Stimulated activated CD4-positive, alpha-beta T cell treated with anti-CD3 and anti-CD28 coated beads, TNF-alpha, amount 100 ng/mL, for 48 hours (primary cell): ENCODE measurements around the gene TBC1D14.
"Not testable (repeated sequence)": the region's sequence is repeated elsewhere in the genome, so short reads cannot be mapped to it uniquely, and the experiment has no call there.

Experiments used
- DNase-seq, 3 donors: peaks; one replicate each; pipeline ENCODE4 v3.0.0-alpha.2; 2020; ENCODE audit warnings: low read depth in 3 of 3

Gene TBC1D14

GRCh38 chr4:6971536-6972374 is 62.1 kb downstream of the TBC1D14 start:
- DNase-seq, result no peak

GRCh38 chr4:6972375-6972650 is 62.7 kb downstream of the TBC1D14 start:
- no peak for DNase-seq

GRCh38 chr4:6972911-6973310 is 63.3 kb downstream of the TBC1D14 start:
- no peak for DNase-seq

- DNase-seq, result peak; percentile 61 to 77 (median 70)
Observed at GRCh38 chr4:6974138-6974848, 64.7 kb downstream of the TBC1D14 start.

- not testable (repeated sequence) for DNase-seq
Observed at GRCh38 chr4:6977846-6978245, 68.2 kb downstream of the TBC1D14 start.

GRCh38 chr4:6983544-6984142 is 74.0 kb downstream of the TBC1D14 start:
- no peak for DNase-seq

GRCh38 chr4:6984612-6985425 is 75.2 kb downstream of the TBC1D14 start:
- no peak for DNase-seq

GRCh38 chr4:6986072-6986780 is 76.6 kb downstream of the TBC1D14 start:
- no peak for DNase-seq

GRCh38 chr4:6986781-6987587 is 77.4 kb downstream of the TBC1D14 start:
- peak; percentile 89 to 94 (median 90) for DNase-seq

GRCh38 chr4:6987588-6987961 is 77.9 kb downstream of the TBC1D14 start:
- no peak for DNase-seq

GRCh38 chr4:6988016-6988715 is 78.5 kb downstream of the TBC1D14 start:
- DNase-seq, result no peak

- DNase-seq, result no peak
Observed at GRCh38 chr4:6989331-6989923, 79.8 kb downstream of the TBC1D14 start.

- DNase-seq, result no peak
Observed at GRCh38 chr4:6990661-6991060, 81.0 kb downstream of the TBC1D14 start.

GRCh38 chr4:6991249-6991648 is 81.6 kb downstream of the TBC1D14 start:
- DNase-seq, result no peak

GRCh38 chr4:6991771-6992557 is 82.3 kb downstream of the TBC1D14 start:
- DNase-seq, result no peak

- no peak for DNase-seq
Observed at GRCh38 chr4:6992728-6993677, 83.4 kb downstream of the TBC1D14 start.

- DNase-seq, result no peak
Observed at GRCh38 chr4:6996481-6996880, 86.9 kb downstream of the TBC1D14 start.
